ENCODE results near the gene BABAM1. TPM values are rescaled to one million over a fixed set of nuclear protein-coding genes. Genes with fewer than 3 reads are reported as not detected.
A peak's percentile ranks its signal among the peaks of the same experiment; 100 is the strongest.

BABAM1 gene
- polyA plus RNA-seq, 1 experiment = 122 TPM

GRCh38 chr19:17243830-17244617 is 23.2 kb upstream of the BABAM1 start:
- DNase-seq (ENCODE audit: low read depth) = no peak
- H3K4me3 ChIP-seq (ENCODE audit: low read depth, low read length) = peak overlapping the region; percentile 96
- H3K36me3 ChIP-seq (ENCODE audit: control insufficient read depth, insufficient read depth, low read length) = peaks cover 8% of the 10 kb centered on the region
- ChIA-PET POLR2A (no interaction called here), CTCF (interaction anchor here (0.8 to 2.3 kb wide), 5 partner anchors 8 to 40 kb away, joined by 3 to 14 read pairs (median 4); no protein-coding TSS in a partner anchor)
- TF ChIP-seq CTCF (IDR thresholded peaks at IDR 0.05; ENCODE audit: insufficient read depth, low read depth, low read length) = no peak
- no peaks in the 10 kb centered on the region for H3K27me3 ChIP-seq (ENCODE audit: control insufficient read depth, insufficient read depth, low read length)

GRCh38 chr19:17244618-17245534 is 22.4 kb upstream of the BABAM1 start:
- Histone ChIP-seq H3K36me3 (ENCODE audit: control insufficient read depth, insufficient read depth, low read length) (peaks cover 6% of the 10 kb centered on the region), H3K4me3 (ENCODE audit: low read depth, low read length) (peak overlapping the region; percentile 96), H3K27me3 (ENCODE audit: control insufficient read depth, insufficient read depth, low read length) (no peaks in the 10 kb centered on the region)
- CTCF ChIA-PET = interaction anchor here (0.8 to 2.3 kb wide), 3 partner anchors 9 to 39 kb away, joined by 3 to 14 read pairs (median 4); no protein-coding TSS in a partner anchor
- no peak for TF ChIP-seq CTCF (IDR thresholded peaks at IDR 0.05; ENCODE audit: insufficient read depth, low read depth, low read length)
- DNase-seq (ENCODE audit: low read depth) = no peak
- POLR2A ChIA-PET = no interaction called here

- H3K27me3 ChIP-seq (ENCODE audit: control insufficient read depth, insufficient read depth, low read length) = no peaks in the 10 kb centered on the region
- no peak for DNase-seq (ENCODE audit: low read depth)
- peak within 1 kb of the TSS; percentile 96 for H3K4me3 ChIP-seq (ENCODE audit: low read depth, low read length)
- POLR2A ChIA-PET = no interaction called here
- no peaks in the 10 kb centered on the region for H3K36me3 ChIP-seq (ENCODE audit: control insufficient read depth, insufficient read depth, low read length)
- CTCF ChIA-PET = no interaction called here
- no peak for TF ChIP-seq CTCF (IDR thresholded peaks at IDR 0.05; ENCODE audit: insufficient read depth, low read depth, low read length)
Measured at GRCh38 chr19:17245535-17245984, 21.7 kb upstream of the BABAM1 start, which contains the start of gene NR2F6. Gene NR2F6, minus strand, starts transcription at chr19:17245919. Its CDS starts 699 bp downstream, at chr19:17245220.

- TF ChIP-seq CTCF (IDR thresholded peaks at IDR 0.05; ENCODE audit: insufficient read depth, low read depth, low read length) = no peak
- ChIA-PET POLR2A (no interaction called here), CTCF (interaction anchor here (1.0 kb wide), 1 partner anchor 14 kb away, joined by 3 read pairs; no protein-coding TSS in a partner anchor)
- Histone ChIP-seq H3K27me3 (ENCODE audit: control insufficient read depth, insufficient read depth, low read length) (no peaks in the 10 kb centered on the region), H3K4me3 (ENCODE audit: low read depth, low read length) (no peak overlapping the region; the same call in 1 of the 2 replicates), H3K36me3 (ENCODE audit: control insufficient read depth, insufficient read depth, low read length) (no peaks in the 10 kb centered on the region)
- DNase-seq (ENCODE audit: low read depth) = no peak
Measured at GRCh38 chr19:17246681-17247425, 20.4 kb upstream of the BABAM1 start.
